Stimulated activated CD8-positive, alpha-beta memory T cell treated with anti-CD3 and anti-CD28 coated beads, Interleukin-12 subunit alpha, Interleukin-12 subunit beta, amount 100 ng/mL, for 1 hour (primary cell): ENCODE measurements around the gene SLC9A3.

ENCODE experiments used
- DNase-seq: peaks from one replicate; pipeline ENCODE4 v3.0.0-alpha.2; 2020; ENCODE audit warnings: low read depth

SLC9A3 gene

DNA sequence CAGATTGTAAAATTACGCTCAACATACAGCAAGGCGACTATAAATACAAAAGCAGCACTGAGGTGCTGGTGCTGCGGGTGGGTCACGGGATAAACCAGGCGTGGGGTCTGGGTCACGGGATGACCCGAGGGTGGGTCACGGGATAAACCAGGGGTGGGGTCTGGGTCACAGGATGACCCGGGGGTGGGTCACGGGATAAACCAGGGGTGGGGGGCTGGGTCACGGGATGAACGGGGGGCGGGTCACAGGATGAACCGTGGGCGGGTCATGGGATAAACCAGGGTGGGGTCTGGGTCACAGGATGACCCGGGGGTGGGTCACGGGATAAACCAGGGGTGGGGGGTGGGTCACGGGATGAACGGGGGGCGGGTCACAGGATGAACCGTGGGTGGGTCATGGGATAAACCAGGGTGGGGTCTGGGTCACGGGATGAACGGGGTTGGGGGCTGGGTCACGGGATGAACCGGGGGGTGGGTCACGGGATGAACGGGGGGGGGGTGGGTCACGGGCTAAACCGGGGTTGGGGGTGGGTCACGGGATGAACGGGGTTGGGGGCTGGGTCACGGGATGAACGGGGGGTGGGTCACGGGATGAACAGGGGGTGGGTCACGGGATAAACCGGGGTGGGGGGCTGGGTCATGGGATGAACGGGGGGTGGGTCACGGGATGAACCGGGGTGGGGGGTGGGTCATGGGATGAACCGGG lies 30.2 kb upstream of the SLC9A3 start:
- no peak for DNase-seq

DNA sequence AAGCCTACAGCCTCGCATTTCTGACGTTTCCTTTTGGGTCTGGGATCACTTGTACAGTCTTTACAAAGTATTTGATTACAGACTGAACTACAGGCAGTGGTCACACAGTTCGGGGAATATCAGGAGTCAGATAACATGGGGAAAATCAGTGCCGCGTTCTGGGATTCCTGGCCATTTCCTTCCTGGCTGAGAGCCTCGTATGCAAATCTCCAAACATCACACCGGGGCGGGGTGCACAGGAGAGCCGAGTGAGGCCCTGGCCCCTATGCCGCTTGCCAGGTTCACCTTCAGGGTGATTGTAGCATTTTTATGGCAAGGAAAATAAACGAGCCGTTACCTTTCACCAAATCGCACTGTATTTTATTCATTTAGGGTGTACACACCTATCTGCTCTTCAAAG lies 29.6 kb upstream of the SLC9A3 start:
- no peak for DNase-seq

GRCh38 chr5:551406-551805 lies 27.2 kb upstream of the SLC9A3 start:
- no peak for DNase-seq

DNA sequence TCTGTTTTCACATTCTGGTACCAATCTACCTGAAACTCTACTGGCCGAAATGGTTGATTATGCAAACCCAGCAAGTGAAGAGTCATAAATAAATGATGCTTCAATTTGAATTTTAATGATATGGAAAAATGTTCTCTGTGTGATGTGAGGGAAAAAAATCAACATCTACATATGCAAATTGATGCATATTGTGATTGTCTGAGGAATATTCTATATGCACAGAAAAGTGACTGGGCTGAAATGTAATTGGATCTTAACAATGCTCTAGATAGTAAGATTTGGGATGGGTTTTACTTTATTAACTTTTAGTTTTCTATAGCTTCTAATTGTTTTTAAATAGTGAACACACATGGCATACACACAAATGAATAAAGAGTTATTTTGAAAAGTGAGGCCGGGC lies 25.0 kb upstream of the SLC9A3 start:
- DNase-seq, result no peak

DNA sequence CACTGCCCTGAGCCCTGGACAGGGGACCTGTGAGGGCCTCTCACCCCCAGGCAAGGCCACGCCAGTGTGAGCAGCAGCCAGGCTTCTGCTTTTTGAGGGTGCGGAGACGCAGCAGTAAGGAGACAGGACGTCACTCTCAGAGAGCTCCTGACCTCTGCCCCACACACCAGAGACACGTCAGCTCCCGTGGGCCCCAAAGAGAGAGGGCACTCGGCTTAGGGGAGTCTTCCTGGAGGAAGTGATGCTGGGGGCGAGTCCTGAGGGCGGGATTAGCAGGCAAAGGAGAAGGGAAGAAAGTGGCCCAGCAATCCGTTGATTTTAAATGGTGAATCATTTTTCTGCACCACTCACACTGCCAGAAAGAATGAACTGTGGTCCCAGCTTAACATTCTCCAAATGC lies 24.0 kb upstream of the SLC9A3 start:
- DNase-seq, result no peak

GRCh38 chr5:547086-547924 lies 23.1 kb upstream of the SLC9A3 start:
- DNase-seq, result no peak

GRCh38 chr5:546376-546908 lies 22.2 kb upstream of the SLC9A3 start:
- DNase-seq, result no peak

DNA sequence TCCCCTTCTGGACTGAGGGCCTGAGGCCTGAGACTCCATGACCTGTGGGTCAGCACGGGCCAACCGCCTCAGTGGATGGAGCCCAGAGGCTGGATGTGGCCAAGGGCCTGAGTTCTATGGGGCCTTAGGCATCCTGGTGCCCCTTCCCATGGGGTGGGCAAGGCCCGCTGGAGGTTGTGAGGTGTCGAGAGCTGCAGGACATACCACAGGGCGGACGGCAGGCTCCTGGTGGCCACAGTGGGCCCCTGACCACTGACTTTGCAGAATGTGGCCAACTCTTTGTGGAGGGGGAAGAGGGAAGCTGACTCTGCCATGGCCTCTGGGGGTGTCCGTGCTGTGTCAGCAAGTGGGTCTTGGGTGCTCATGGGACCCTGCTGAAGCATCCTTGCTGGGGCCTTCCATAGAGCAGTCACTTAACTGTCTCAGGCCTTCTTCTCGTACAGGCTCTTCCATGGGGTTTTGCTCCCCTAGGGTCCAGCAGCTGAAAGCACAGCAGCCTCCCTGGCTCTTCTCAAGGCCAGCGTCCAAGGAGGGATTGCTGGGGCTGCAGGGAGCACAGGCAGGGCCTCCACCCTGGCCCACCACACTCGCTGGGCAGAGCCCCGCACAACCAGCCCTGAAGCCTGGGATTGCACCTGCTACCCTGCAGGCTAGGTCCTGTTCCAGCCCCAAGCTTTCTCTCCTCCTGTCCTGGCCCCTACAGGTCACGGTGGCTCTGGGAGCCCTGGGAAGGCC lies 21.6 kb upstream of the SLC9A3 start:
- no peak for DNase-seq

- DNase-seq, result no peak
Observed at GRCh38 chr5:544675-545355, 20.6 kb upstream of the SLC9A3 start.

DNA sequence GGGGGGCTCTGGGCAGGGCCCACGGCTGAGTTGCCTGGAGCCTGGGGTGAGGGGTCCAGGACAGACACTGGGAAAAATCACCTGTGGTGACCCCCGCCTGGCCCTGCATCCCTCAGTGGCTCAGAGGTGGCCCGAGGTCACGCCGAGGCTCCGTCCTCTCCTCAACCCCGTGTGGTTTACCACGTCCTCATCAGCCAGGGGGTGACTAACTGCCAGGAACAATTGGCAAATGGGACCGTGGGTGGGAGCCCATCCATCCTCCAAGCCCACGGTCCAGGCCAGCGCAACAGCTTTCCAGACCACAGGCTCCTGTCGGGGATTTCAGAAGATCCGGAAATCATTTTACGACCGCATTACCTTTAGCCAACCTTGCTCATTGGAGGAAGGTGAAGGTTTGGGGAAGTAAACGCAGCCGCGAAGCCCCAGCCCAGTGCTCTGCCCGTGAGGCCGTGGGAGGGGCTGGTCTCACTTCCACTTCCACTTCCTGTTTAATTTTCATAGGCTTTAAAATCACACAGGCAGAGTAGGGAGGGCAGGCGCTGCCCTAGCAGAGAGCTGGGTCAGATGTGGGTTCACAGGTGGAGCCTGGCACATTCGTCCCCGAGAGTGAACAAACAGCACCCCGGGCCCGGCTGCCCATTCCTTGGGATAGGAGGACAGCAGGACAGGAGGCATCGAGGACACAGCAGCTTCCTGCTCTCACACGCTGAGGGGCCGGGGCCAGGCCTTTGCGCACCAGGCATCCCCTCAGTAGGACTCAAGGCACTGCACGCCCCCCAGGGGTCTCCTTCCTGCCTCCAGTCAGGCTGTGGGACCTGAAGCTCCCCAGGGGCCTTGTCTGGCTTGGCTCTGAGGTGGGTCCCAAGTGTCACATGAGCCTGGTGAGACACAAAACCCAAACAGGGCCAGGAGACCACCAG lies 19.8 kb upstream of the SLC9A3 start:
- peak; percentile 12 for DNase-seq

GRCh38 chr5:543351-543750 lies 19.1 kb upstream of the SLC9A3 start:
- DNase-seq, result no peak

DNA sequence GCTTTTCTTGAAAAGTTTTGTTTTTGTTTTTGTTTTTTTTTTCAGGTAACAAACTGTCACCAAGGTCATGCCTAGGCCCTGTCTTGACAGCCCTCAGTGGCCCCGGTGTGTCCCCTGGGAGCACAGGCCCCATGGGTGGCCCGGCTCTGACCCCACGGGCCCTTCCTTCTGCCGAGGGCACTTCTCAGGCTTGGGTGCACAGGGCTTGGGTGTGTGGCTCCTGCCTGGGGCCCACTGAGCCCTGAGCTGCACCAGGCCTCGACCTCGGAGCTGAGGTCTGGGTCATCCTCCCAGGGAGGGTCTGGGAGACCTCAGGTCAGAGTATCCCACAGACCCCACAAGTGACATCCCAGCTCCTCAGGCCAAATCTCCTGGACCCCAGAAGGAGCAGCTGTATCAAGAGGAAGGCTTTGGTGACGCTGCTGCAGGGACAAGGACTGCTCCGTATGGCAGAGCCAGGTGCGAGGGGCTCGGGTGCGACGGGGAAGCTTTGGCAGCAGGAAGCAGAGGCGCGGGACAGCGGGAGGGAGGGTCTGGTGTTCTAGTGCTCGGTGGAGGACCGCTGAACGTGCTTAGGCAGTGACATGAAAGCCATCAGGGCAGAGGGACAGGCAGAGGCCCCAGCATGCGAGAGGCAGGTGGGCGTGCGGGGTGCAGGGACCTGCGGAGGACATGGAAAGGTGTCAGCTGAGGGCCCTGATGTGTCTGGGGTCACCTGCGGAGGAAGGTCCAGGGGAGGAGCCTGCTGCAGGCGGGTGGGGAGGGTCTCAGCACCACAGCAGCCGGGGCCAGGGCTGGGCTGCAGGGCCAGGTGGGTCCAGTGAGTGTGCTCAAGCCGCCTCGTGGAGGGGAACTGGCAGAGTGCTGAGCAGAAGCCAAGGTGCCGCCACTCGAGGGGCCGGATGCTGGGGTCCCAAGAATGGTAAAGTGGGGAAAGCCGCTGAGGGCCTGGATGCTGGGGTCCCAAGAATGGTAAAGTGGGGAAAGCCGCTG lies 18.4 kb upstream of the SLC9A3 start:
- DNase-seq, result no peak

- no peak for DNase-seq
Observed at GRCh38 chr5:541539-542318, 17.5 kb upstream of the SLC9A3 start.

GRCh38 chr5:540906-541538 lies 16.8 kb upstream of the SLC9A3 start:
- no peak for DNase-seq

- no peak for DNase-seq
Observed at GRCh38 chr5:540071-540905, 16.0 kb upstream of the SLC9A3 start.

DNA sequence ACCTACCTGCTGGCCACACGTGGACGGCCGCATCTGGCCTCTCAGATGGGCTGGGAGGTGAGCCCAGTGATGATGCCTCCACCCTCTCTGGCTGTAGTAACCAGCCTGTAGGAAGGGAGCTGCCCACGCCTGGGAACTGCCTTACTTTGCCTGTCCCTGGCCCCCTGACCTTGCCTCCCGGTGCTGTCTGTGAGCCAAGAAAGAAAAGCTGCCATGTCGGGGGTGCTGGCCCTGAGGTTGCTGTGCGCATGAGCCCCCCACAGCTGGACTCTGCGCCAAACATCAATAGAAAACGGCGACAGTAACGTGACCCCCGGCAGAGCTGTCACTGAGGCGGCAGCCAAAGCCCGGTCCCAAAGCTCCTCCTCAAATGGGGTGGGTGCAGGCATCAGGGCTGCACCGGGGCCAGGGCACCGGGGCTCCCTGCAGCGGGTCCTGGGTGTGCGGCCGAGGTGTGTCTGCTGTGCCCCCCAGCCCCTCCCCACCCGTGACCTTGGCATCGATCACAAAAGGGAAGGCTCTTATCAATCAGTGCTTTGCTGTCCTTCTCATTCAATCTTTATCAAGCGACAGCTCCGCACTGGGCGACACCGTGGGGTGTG lies 15.3 kb upstream of the SLC9A3 start:
- DNase-seq, result no peak
